Neural cell (in vitro differentiated cells): ENCODE data around the gene CKAP2. TPM values are rescaled to one million over a fixed set of nuclear protein-coding genes. Genes with fewer than 3 reads are reported as not detected.
"Not testable (repeated sequence)": the region's sequence is repeated elsewhere in the genome, so short reads cannot be mapped to it uniquely, and the experiment has no call there.

Experiments
- H2AFZ ChIP-seq: fragments of 200-600, 300-800 bp; sonication (generic), shearing (Covaris generic); 2 replicates; pipeline ENCODE4 v1.6.0; 2014; ENCODE audit warnings: low read depth, mild to moderate bottlenecking, antibody characterized with exemption, low read length, moderate library complexity
- H3F3A ChIP-seq: fragments of 200-600 bp; shearing (Covaris generic); 2 replicates; pipeline ENCODE4 v1.6.1; 2016; ENCODE audit warnings: mild to moderate bottlenecking, moderate library complexity, mixed read lengths, antibody characterized with exemption, low read length; ENCODE audit not compliant: insufficient read depth, poor library complexity, severe bottlenecking
- H3K27ac ChIP-seq: fragments of 200-600, 300-800 bp; sonication (generic), shearing (Covaris generic); 2 replicates; pipeline ENCODE4 v1.5.1; 2014; ENCODE audit warnings: mild to moderate bottlenecking, low read length, moderate library complexity
- H3K27me3 ChIP-seq: fragments of 300-800, 200-600 bp; sonication (generic), shearing (Covaris generic); 2 replicates; pipeline ENCODE4 v1.6.0; 2014; ENCODE audit warnings: mild to moderate bottlenecking, low read depth, low read length, moderate library complexity; ENCODE audit not compliant: insufficient read depth
- H3K36me3 ChIP-seq: fragments of 300-800, 200-600 bp; sonication (generic), shearing (Covaris generic); 2 replicates; pipeline ENCODE4 v1.5.1; 2014; ENCODE audit warnings: mild to moderate bottlenecking, antibody characterized with exemption, low read length, moderate library complexity; ENCODE audit not compliant: insufficient read depth
- H3K4me2 ChIP-seq: fragments of 300-800, 200-600 bp; sonication (generic), shearing (Covaris generic); 2 replicates; pipeline ENCODE4 v1.6.0; 2014; ENCODE audit warnings: mild to moderate bottlenecking, low read length
- H3K4me3 ChIP-seq: fragments of 300-800, 200-600 bp; sonication (generic), shearing (Covaris generic); 2 replicates; pipeline ENCODE4 v1.5.1; 2014; ENCODE audit warnings: mild to moderate bottlenecking, low read length, moderate library complexity
- H3K79me2 ChIP-seq: fragments of 200-600 bp; shearing (Covaris generic); replicated peaks from 2 replicates; pipeline ENCODE4 v1.6.0; 2014; ENCODE audit warnings: mild to moderate bottlenecking, low read length, moderate library complexity; ENCODE audit not compliant: insufficient read depth
- H3K9ac ChIP-seq: fragments of 300-800, 200-600 bp; sonication (generic), shearing (Covaris generic); 2 replicates; pipeline ENCODE4 v1.6.1; 2016; ENCODE audit warnings: mild to moderate bottlenecking, low read length, mixed read lengths
- H3K9me2 ChIP-seq: fragments of 200-600 bp; shearing (Covaris generic); 2 replicates; pipeline ENCODE4 v1.6.1; 2016; ENCODE audit warnings: mild to moderate bottlenecking, low read length, mixed read lengths; ENCODE audit not compliant: insufficient read depth
- H3K9me3 ChIP-seq: fragments of 200-600, 300-800 bp; sonication (generic), shearing (Covaris generic); 2 replicates; pipeline ENCODE4 v1.6.1; 2016; ENCODE audit warnings: mild to moderate bottlenecking, mixed run types, low read length, moderate library complexity, mixed read lengths
- H4K20me1 ChIP-seq: fragments of 200-600 bp; shearing (Covaris generic); 2 replicates; pipeline ENCODE4 v1.6.1; 2016; ENCODE audit warnings: mild to moderate bottlenecking, mixed run types; ENCODE audit not compliant: insufficient read depth
- CTCF ChIP-seq: fragments of 450-650 bp; IDR thresholded peaks from 2 replicates; pipeline ENCODE4 v1.5.1; 2014; ENCODE audit warnings: antibody characterized with exemption, mild to moderate bottlenecking, moderate library complexity; ENCODE audit not compliant: poor library complexity, severe bottlenecking
- EP300 ChIP-seq: fragments of 450-650 bp; conservative IDR thresholded peaks from 2 replicates; pipeline ENCODE4 v1.6.1; 2014; ENCODE audit warnings: antibody characterized with exemption, mild to moderate bottlenecking, moderate library complexity; ENCODE audit not compliant: poor library complexity, severe bottlenecking
- EZH2 ChIP-seq: fragments of 200-600, 300-800 bp; shearing (Covaris generic), sonication (generic); IDR thresholded peaks from 2 replicates; pipeline ENCODE4 v1.6.1; 2014; ENCODE audit warnings: antibody characterized with exemption, low read length, borderline replicate concordance, mild to moderate bottlenecking; ENCODE audit not compliant: insufficient read depth, poor library complexity, severe bottlenecking
- MXI1 ChIP-seq: fragments of 450-650 bp; conservative IDR thresholded peaks from 2 replicates; pipeline ENCODE4 v1.6.1; 2014; ENCODE audit warnings: antibody characterized with exemption, mild to moderate bottlenecking; ENCODE audit not compliant: poor library complexity, severe bottlenecking
- POLR2AphosphoS5 ChIP-seq: IDR thresholded peaks from 2 replicates; pipeline ENCODE4 v1.6.1; 2012
- RAD21 ChIP-seq: fragments of 450-650 bp; conservative IDR thresholded peaks from 2 replicates; pipeline ENCODE4 v1.6.1; 2014; ENCODE audit warnings: antibody characterized with exemption, mild to moderate bottlenecking, moderate library complexity
- REST ChIP-seq: IDR thresholded peaks from 2 replicates; pipeline ENCODE4 v1.6.1; 2012; ENCODE audit warnings: borderline replicate concordance
- SMC3 ChIP-seq: fragments of 450-650 bp; conservative IDR thresholded peaks from 2 replicates; pipeline ENCODE4 v1.6.1; 2014; ENCODE audit warnings: antibody characterized with exemption, mild to moderate bottlenecking, moderate library complexity; ENCODE audit not compliant: poor library complexity
- TAF1 ChIP-seq: IDR thresholded peaks from 2 replicates; pipeline ENCODE4 v1.6.1; 2012; ENCODE audit warnings: low read depth
- polyA plus RNA-seq: library from polyadenylated mRNA; depleted of rRNA; stranded (reverse); fragments of >200 nt; gene quantifications from 2 replicates; pipeline ENCODE4 v1.2.3, GENCODE V29; 2014

Gene CKAP2
- polyA plus RNA-seq, 1 donor from 2014 or later, result 19.1 TPM

GRCh38 chr13:52406629-52407028 lies 48.6 kb upstream of the CKAP2 start:
- Histone ChIP-seq H3K9ac (no peak overlapping the region), H2AFZ (no peak overlapping the region), H3K27ac (no peak overlapping the region), H3K9me2 (no peaks in the 10 kb centered on the region), H3K4me3 (no peak overlapping the region), H3K36me3 (peaks cover 2% of the 10 kb centered on the region), H3F3A (no peaks in the 10 kb centered on the region), H3K9me3 (no peaks in the 10 kb centered on the region), H3K79me2 (no peaks in the 10 kb centered on the region), H4K20me1 (no peaks in the 10 kb centered on the region), H3K27me3 (peaks cover 29% of the 10 kb centered on the region), H3K4me2 (no peak overlapping the region)
- TF ChIP-seq EZH2 (no peak), EP300 (no peak), CTCF (no peak), SMC3 (no peak), POLR2AphosphoS5 (no peak), TAF1 (no peak), REST (no peak), RAD21 (no peak), MXI1 (no peak)

- not testable (repeated sequence) for H3K9me2 ChIP-seq, H4K20me1 ChIP-seq, H2AFZ ChIP-seq, H3K9ac ChIP-seq, H3K27ac ChIP-seq, H3K79me2 ChIP-seq, H3F3A ChIP-seq, H3K9me3 ChIP-seq, H3K36me3 ChIP-seq, H3K4me3 ChIP-seq, H3K4me2 ChIP-seq
- H3K27me3 ChIP-seq, result peaks cover 29% of the 10 kb centered on the region
Observed at GRCh38 chr13:52407436-52407835, 47.8 kb upstream of the CKAP2 start.

GRCh38 chr13:52408071-52408658 lies 47.1 kb upstream of the CKAP2 start:
- not testable (repeated sequence) for H3K79me2 ChIP-seq, H3K9ac ChIP-seq, H3K9me3 ChIP-seq, H3K27ac ChIP-seq, H3K9me2 ChIP-seq, H4K20me1 ChIP-seq, H3K4me3 ChIP-seq, H3F3A ChIP-seq, H3K4me2 ChIP-seq, H3K36me3 ChIP-seq, H2AFZ ChIP-seq
- peaks cover 29% of the 10 kb centered on the region for H3K27me3 ChIP-seq
